GM23248 (cell line): ENCODE measurements around the gene PHLDB3. TPM values are rescaled to one million over a fixed set of nuclear protein-coding genes. Genes with fewer than 3 reads are reported as not detected.

Experiments
- DNase-seq: peaks from one replicate; pipeline ENCODE4 v3.0.0-alpha.2; 2015
- H2AFZ ChIP-seq: fragments of 200-600 bp; sonication (generic); 2 replicates; pipeline ENCODE4 v1.6.1; 2016; ENCODE audit warnings: antibody characterized with exemption
- H3F3A ChIP-seq: fragments of 200-600 bp; sonication (generic); 2 replicates; pipeline ENCODE4 v1.6.1; 2016; ENCODE audit warnings: mild to moderate bottlenecking, antibody characterized with exemption, mixed run types; ENCODE audit not compliant: insufficient read depth
- H3K27ac ChIP-seq: fragments of 200-600 bp; sonication (generic); 2 replicates; pipeline ENCODE4 v1.5.1; 2016; ENCODE audit warnings: mild to moderate bottlenecking
- H3K27me3 ChIP-seq: fragments of 200-600 bp; sonication (generic); replicated peaks from 2 replicates; pipeline ENCODE4 v1.6.1; 2016; ENCODE audit warnings: mild to moderate bottlenecking; ENCODE audit not compliant: insufficient read depth
- H3K36me3 ChIP-seq: fragments of 200-600 bp; sonication (generic); 2 replicates; pipeline ENCODE4 v1.6.1; 2016; ENCODE audit warnings: low read depth, mild to moderate bottlenecking
- H3K4me1 ChIP-seq: fragments of 200-600 bp; sonication (generic); 2 replicates; pipeline ENCODE4 v1.6.1; 2016; ENCODE audit warnings: mild to moderate bottlenecking; ENCODE audit not compliant: insufficient read depth
- H3K4me2 ChIP-seq: fragments of 200-600 bp; sonication (generic); one replicate; pipeline ENCODE4 v1.6.1; 2016; ENCODE audit warnings: mild to moderate bottlenecking; ENCODE audit not compliant: unreplicated experiment
- H3K4me3 ChIP-seq: fragments of 200-600 bp; sonication (generic); 2 replicates; pipeline ENCODE4 v1.5.1; 2016; ENCODE audit warnings: mild to moderate bottlenecking
- H3K79me2 ChIP-seq: fragments of 200-600 bp; sonication (generic); 2 replicates; pipeline ENCODE4 v1.6.1; 2016; ENCODE audit warnings: mild to moderate bottlenecking; ENCODE audit not compliant: insufficient read depth
- H3K9ac ChIP-seq: fragments of 200-600 bp; sonication (generic); 2 replicates; pipeline ENCODE4 v1.6.1; 2016; ENCODE audit warnings: mild to moderate bottlenecking
- H3K9me2 ChIP-seq: fragments of 200-600 bp; sonication (generic); 2 replicates; pipeline ENCODE4 v1.6.1; 2016; ENCODE audit warnings: mixed run types, mild to moderate bottlenecking, moderate library complexity; ENCODE audit not compliant: insufficient read depth
- H3K9me3 ChIP-seq: fragments of 200-600 bp; sonication (generic); one replicate; pipeline ENCODE4 v1.6.1; 2017; ENCODE audit warnings: low read depth
- H4K20me1 ChIP-seq: fragments of 200-600 bp; sonication (generic); 2 replicates; pipeline ENCODE4 v1.6.0; 2016; ENCODE audit not compliant: insufficient read depth
- EZH2 ChIP-seq: fragments of 200-600 bp; sonication (generic); IDR thresholded peaks from 2 replicates; pipeline ENCODE4 v1.6.1; 2018; ENCODE audit warnings: antibody characterized with exemption, mild to moderate bottlenecking; ENCODE audit not compliant: insufficient read depth, poor library complexity, severe bottlenecking
- EZH2phosphoT487 ChIP-seq: fragments of 200-600 bp; sonication (generic); IDR thresholded peaks from 2 replicates; pipeline ENCODE4 v1.6.1; 2018; ENCODE audit warnings: antibody characterized with exemption, moderate library complexity, mild to moderate bottlenecking, low read depth; ENCODE audit not compliant: insufficient read depth
- WGBS, 2 experiments: methylation state at CpG; one replicate each; pipeline ENCODE4 v1.1.6; 2015 to 2017; ENCODE audit warnings: low lambda C conversion rate in 2 of 2, low coverage in 1 of 2; ENCODE audit errors: missing lambda C conversion rate in 2 of 2; 5-methylcytosine and 5-hydroxymethylcytosine counted together
- in situ Hi-C: fragments of 300-500 bp; cut with MboI; formaldehyde crosslinking; loops from 2 replicates; pipeline ENCODE4 v1.15.0; 2020
- polyA plus RNA-seq: library from polyadenylated mRNA; unstranded; fragments of >200 nt; fragmentation: Nextera tagmentation; extraction: Ambion mirVana; gene quantifications from 2 replicates; pipeline ENCODE4 v1.2.1, GENCODE V29; 2016
- total RNA-seq: library from RNA; depleted of rRNA; stranded (reverse); fragments of >200 nt; shearing (Covaris generic); gene quantifications from 2 replicates; pipeline ENCODE4 v1.2.3, GENCODE V29; 2014

Gene PHLDB3
- total and polyA plus RNA-seq, 2 experiments from 2014 or later: 4.6 to 5.6 TPM

DNA sequence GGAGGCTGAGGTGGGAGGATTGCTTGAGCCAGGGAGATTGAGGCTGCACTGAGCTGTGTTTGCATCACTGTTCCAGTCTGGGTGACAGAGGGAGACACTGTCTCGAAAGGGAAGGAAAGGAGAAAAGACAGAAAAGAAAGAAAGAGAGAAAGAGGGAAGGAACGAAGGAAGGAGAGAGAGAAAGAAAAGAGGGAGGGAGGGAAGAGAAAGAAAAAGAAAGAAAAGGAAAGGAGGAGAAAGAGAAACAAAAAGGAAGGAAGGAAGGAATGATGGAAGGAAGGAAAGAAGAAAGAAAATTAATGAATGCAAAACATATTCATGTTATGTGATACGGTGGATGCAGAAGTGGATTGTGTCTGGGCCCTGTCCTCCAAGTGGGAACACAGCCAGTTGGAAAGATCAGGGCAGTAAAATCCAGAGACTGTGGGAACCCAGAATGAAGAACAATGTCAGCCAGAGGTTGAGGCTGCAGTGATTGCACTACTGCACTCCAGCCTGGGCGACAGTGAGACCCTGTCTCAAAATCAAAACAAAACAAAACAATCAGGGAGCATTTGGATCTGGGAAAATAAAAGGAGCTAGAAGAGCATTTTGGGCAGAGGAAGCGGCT is 6.2 kb downstream of the PHLDB3 start:
- TF ChIP-seq EZH2 (no peak), EZH2phosphoT487 (no peak)
- in situ Hi-C loops: no loop called here
- Histone ChIP-seq H3K27ac (no peak overlapping the region), H4K20me1 (no peaks in the 10 kb centered on the region), H3K27me3 (no peaks in the 10 kb centered on the region), H3K9me3 (no peaks in the 10 kb centered on the region), H3K4me3 (no peak overlapping the region), H3K79me2 (no peaks in the 10 kb centered on the region), H2AFZ (no peak overlapping the region), H3K4me1 (no peaks in the 10 kb centered on the region), H3K9ac (no peak overlapping the region), H3F3A (no peaks in the 10 kb centered on the region), H3K9me2 (no peaks in the 10 kb centered on the region), H3K36me3 (no peaks in the 10 kb centered on the region), H3K4me2 (no peak overlapping the region)
- 81 to 82% methylated on average over 5 of the region's 5 CpGs for WGBS, 2 experiments
- DNase-seq: no peak

DNA sequence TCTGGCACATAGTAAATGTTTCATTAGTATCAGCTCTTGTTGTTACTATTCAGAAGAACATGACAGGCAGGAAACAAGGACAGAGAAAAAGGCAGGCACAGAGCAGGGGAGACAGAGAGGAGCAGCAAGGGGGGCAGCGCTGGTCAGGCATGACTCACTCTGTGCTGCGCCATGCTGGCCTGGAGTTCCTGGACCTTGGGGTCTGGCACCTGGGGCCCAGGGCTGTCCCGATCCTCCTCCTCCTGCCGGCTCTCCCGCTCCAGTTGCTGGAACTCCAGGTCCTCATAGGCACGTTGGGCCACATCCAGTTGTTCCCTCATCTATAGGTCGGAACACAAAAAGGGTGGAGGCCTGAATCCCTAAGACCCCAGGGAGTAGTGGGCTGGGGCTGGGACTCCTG is 7.6 kb downstream of the PHLDB3 start:
- in situ Hi-C loops: no loop called here
- Histone ChIP-seq H2AFZ (no peak overlapping the region), H3K79me2 (no peaks in the 10 kb centered on the region), H3K9me2 (no peaks in the 10 kb centered on the region), H3K4me3 (no peak overlapping the region), H3F3A (no peaks in the 10 kb centered on the region), H4K20me1 (no peaks in the 10 kb centered on the region), H3K27me3 (no peaks in the 10 kb centered on the region), H3K27ac (no peak overlapping the region), H3K4me1 (no peaks in the 10 kb centered on the region), H3K4me2 (no peak overlapping the region), H3K9me3 (no peaks in the 10 kb centered on the region), H3K36me3 (no peaks in the 10 kb centered on the region), H3K9ac (no peak overlapping the region)
- no peak for DNase-seq
- TF ChIP-seq EZH2phosphoT487: no peak
- TF ChIP-seq EZH2: no peak
- WGBS, 2 experiments: 94 to 96% methylated on average over 6 to 7 of the region's 7 CpGs

DNA sequence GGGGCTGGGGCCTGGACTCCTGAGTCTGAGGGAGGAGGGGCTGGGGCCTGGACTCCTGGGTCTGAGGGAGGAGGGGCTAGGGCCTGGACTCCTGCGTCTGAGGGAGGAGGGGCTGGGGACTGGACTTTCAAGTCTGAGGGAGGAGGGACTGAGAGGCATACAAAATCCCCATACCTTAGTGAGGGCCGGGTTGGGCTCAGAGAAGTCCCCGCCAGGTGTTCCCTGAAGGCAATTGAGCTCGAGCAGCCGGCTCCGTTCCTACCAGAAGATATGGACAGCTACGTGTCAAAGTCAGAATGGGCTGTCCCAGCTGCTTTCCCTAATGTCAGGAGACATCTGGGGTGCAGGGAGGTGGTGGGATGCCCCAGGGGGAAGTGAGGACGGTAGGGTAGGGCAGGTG is 9.5 kb downstream of the PHLDB3 start:
- Histone ChIP-seq H4K20me1 (no peaks in the 10 kb centered on the region), H3F3A (no peaks in the 10 kb centered on the region), H3K9me2 (no peaks in the 10 kb centered on the region), H3K79me2 (no peaks in the 10 kb centered on the region), H3K4me2 (no peak overlapping the region), H3K9me3 (no peaks in the 10 kb centered on the region), H3K9ac (no peak overlapping the region), H3K27me3 (no peaks in the 10 kb centered on the region), H3K4me1 (no peaks in the 10 kb centered on the region), H3K36me3 (no peaks in the 10 kb centered on the region), H3K4me3 (no peak overlapping the region), H2AFZ (no peak overlapping the region), H3K27ac (no peak overlapping the region)
- in situ Hi-C loops: no loop called here
- 70 to 80% methylated on average over 7 to 8 of the region's 8 CpGs for WGBS, 2 experiments
- no peak for DNase-seq
- TF ChIP-seq EZH2phosphoT487: no peak
- no peak for TF ChIP-seq EZH2

DNA sequence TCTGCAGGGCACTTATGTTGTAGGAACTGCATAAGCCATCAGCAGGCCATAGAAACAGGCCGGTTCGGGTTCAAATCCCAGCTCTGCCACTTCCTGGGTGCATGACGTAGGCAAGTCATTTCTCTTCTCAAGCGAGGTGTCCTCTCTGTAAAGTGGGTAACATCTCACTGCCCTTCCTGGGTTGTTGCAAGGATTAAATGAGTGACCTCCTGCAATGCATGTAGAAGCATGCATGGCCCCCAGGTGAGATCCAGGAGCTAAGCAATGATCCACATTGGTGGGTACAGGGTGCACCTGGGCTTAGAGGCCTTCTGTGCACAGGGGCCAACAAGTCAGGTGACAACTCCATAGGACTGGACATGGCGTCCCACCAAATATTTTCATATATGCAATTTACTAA is 13.8 kb downstream of the PHLDB3 start:
- Histone ChIP-seq H3K9me2 (no peaks in the 10 kb centered on the region), H3F3A (no peaks in the 10 kb centered on the region), H3K4me3 (no peak overlapping the region), H3K4me2 (no peak overlapping the region), H3K79me2 (no peaks in the 10 kb centered on the region), H3K4me1 (no peaks in the 10 kb centered on the region), H3K9ac (no peak overlapping the region), H2AFZ (no peak overlapping the region), H3K27me3 (no peaks in the 10 kb centered on the region), H3K36me3 (no peaks in the 10 kb centered on the region), H4K20me1 (no peaks in the 10 kb centered on the region), H3K9me3 (no peaks in the 10 kb centered on the region), H3K27ac (no peak overlapping the region)
- DNase-seq: no peak
- 96 to 98% methylated on average over 5 of the region's 5 CpGs for WGBS, 2 experiments
- in situ Hi-C loops: no loop called here
- TF ChIP-seq EZH2phosphoT487 (no peak), EZH2 (no peak)

DNA sequence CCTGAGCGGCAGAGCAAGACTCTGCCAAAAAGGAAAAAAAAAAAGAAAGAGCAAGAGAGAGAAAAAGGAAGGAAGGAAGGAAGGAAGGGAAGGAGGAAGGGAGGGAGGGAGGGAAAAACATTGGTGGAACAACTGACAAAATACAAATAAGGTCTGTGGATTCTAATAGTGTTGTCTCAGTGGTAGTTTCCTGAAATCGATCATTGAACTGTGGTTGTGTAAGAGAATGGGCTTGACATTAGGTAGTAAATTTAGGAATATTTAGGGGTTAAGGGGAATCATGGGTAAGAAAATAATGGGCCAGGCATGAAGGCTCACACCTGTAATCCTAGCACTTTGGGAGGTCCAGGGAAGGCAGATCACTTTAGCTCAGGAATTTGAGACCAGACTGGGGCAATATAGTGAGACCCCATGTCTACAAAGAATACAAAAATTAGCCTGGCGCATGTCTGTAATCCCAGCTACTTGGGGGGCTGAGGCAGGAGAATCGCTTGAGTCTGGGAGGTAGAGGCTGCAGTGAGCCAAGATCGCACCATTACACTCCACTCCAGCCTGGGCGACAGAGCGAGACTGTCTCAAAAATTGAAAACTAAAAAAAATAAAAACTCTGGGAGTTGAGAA is 14.5 kb downstream of the PHLDB3 start:
- Histone ChIP-seq H4K20me1 (no peaks in the 10 kb centered on the region), H3K27ac (no peak overlapping the region), H3K9me3 (no peaks in the 10 kb centered on the region), H3K79me2 (no peaks in the 10 kb centered on the region), H3K27me3 (no peaks in the 10 kb centered on the region), H3K4me2 (no peak overlapping the region), H3F3A (no peaks in the 10 kb centered on the region), H3K9me2 (no peaks in the 10 kb centered on the region), H2AFZ (no peak overlapping the region), H3K36me3 (no peaks in the 10 kb centered on the region), H3K9ac (no peak overlapping the region), H3K4me3 (no peak overlapping the region), H3K4me1 (no peaks in the 10 kb centered on the region)
- no peak for DNase-seq
- 99 to 100% methylated on average over 7 of the region's 7 CpGs for WGBS, 2 experiments
- TF ChIP-seq EZH2: no peak
- no peak for TF ChIP-seq EZH2phosphoT487
- in situ Hi-C loops: no loop called here
